Suprapubic skin (tissue), 3 donors: ENCODE measurements around the gene PTPRD.

Experiments
- CTCF ChIP-seq, 2 donors: fragments of 200-600 bp in 1 of 2; fragments of 450-650 bp in 1 of 2; sonication (generic) in 1 of 2; IDR thresholded peaks; one replicate each; pipeline ENCODE4 v1.5.1; 2016 to 2019; ENCODE audit warnings: antibody characterized with exemption in 2 of 2, mild to moderate bottlenecking in 1 of 2, moderate library complexity in 1 of 2
- POLR2A ChIP-seq, 2 donors: fragments of 450-650 bp; IDR thresholded peaks; one replicate each; pipeline ENCODE4 v1.6.1; 2017; ENCODE audit warnings: antibody characterized with exemption in 2 of 2, mild to moderate bottlenecking in 2 of 2, moderate library complexity in 2 of 2

GRCh38 chr9:8297047-8297446, 2315.8 kb downstream of the PTPRD start:
- TF ChIP-seq CTCF (IDR thresholded peaks at IDR 0.05) (no peak), POLR2A (IDR thresholded peaks at IDR 0.05) (no peak)
